GM21381 (cell line): ENCODE data around the gene ARHGEF40.

Source experiments
- ATAC-seq: cut with Tn5 transposase; IDR thresholded peaks from one replicate; pipeline ENCODE4 v1.9.1; 2021; ENCODE audit warnings: mild to moderate bottlenecking, moderate library complexity; ENCODE audit not compliant: unreplicated experiment

The ARHGEF40 gene

GRCh38 chr14:21078726-21079125 is 8.6 kb downstream of the ARHGEF40 start:
- ATAC-seq, result no peak

GRCh38 chr14:21081521-21082142 is 11.5 kb downstream of the ARHGEF40 start:
- ATAC-seq, result no peak

GRCh38 chr14:21083565-21084325 is 13.6 kb downstream of the ARHGEF40 start:
- ATAC-seq, result no peak

GRCh38 chr14:21084396-21084795 is 14.3 kb downstream of the ARHGEF40 start:
- no peak for ATAC-seq

- no peak for ATAC-seq
These were observed 15.1 kb downstream of the ARHGEF40 start for GRCh38 chr14:21084998-21085853.

DNA sequence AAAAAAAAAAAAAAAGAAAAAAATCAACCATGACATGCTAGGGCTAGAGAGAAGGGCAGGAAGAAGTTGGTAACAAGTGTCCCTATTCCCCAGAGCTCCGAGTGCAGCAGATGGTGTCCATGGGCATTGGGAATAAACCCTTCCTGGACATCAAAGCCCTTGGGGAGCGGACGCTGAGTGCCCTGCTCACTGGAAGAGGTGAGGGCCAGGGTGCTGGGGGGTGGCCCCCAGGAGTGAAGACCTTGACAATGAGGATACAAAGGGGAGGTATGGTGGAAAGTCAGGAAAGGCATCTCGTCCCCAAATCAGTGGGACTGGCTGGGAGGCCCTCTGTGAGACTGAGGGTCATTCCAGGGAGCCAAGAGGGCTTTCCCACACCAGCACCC is 16.8 kb downstream of the ARHGEF40 start:
- no peak for ATAC-seq

- no peak for ATAC-seq
These were observed 17.4 kb downstream of the ARHGEF40 start for GRCh38 chr14:21087294-21088091.

DNA sequence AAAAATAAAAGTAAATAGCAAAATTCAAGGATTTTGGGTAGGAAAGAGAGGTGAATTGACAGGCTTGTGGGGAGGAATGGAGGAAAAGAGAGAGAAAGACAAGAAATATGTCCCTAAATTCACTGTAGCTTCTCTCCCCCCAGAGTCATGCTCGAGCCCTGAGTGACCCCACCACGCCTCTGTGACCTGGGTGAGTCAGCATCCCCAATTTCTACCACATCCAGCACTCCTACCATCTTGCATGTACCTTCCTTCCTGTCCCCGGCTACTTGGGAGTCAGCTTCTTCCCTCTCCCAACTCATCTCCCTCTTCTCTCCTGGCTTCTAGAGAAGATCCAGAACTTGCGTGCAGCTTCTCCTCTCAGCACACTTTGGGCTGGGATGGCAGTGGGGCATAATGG is 18.6 kb downstream of the ARHGEF40 start:
- no peak for ATAC-seq

DNA sequence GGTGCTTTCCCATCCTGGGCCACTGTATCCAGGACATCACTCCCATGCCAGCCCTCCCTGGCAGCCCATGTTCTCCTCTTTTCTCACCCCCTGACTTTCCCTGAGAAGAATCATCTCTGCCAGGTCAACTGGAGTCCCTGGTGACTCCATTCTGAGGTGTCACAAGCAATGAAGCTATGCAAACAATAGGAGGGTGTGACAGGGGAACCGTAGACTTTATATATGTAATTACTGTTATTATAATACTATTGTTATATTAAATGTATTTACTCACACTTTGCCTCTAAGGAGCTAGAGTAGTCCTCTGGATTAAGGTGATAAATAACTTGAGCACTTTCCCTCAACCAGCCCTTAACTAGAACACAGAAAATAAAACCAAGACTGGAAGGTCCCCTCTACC is 19.2 kb downstream of the ARHGEF40 start:
- ATAC-seq, result no peak

DNA sequence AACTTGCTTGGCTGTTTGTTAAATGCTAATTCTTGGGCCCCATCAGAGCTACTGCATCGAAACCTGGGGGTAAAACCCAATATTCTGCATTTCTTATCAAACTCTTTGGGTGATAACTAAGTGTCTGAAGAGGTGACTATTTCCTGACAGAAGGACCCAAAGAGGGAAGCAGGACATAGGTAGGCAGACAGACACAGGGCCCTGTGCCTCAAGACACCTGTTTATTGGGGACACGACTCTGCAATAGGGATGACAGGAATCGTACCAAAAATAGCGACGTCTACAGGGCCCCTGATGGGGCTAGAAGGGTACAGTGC is 19.7 kb downstream of the ARHGEF40 start:
- no peak for ATAC-seq

DNA sequence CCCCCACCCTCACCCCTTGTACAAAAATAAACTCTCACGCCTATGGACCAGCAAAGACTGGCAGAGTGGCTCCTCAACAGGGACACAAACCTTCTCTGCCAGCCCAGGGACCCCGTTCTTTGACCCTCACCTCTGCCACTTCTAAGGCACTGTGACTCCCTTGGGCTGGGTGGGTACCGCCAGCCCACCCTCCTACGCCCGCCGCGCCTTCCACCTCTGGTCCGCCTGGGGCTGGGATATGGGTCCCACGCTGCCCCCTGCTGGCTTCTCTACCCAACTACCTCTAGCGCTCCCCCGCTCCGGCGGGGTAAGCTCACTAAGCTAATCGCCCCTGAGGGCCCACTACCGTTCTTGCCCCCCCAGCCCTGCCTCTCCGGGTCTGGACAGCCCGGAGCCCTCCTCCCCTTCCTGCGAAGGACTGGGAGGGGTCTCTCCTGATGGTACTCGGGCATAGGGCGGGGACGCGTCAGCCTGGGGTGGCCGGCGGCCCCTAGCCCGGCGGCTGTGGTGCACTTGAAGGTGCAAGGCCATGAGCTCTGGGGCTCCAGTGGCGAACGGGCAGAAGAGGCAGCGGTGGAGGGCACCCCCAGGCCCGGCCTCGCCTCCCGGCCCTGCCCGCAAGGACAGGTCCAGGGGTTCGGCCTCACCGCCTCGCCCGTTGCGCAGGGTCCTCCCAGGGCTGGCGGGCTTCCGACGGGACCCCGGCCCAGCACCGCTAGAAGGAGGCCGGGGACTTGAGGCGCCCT is 20.3 kb downstream of the ARHGEF40 start:
- no peak for ATAC-seq

GRCh38 chr14:21090940-21091663 is 21.0 kb downstream of the ARHGEF40 start:
- ATAC-seq, result no peak

GRCh38 chr14:21091821-21092272 is 21.7 kb downstream of the ARHGEF40 start:
- no peak for ATAC-seq

DNA sequence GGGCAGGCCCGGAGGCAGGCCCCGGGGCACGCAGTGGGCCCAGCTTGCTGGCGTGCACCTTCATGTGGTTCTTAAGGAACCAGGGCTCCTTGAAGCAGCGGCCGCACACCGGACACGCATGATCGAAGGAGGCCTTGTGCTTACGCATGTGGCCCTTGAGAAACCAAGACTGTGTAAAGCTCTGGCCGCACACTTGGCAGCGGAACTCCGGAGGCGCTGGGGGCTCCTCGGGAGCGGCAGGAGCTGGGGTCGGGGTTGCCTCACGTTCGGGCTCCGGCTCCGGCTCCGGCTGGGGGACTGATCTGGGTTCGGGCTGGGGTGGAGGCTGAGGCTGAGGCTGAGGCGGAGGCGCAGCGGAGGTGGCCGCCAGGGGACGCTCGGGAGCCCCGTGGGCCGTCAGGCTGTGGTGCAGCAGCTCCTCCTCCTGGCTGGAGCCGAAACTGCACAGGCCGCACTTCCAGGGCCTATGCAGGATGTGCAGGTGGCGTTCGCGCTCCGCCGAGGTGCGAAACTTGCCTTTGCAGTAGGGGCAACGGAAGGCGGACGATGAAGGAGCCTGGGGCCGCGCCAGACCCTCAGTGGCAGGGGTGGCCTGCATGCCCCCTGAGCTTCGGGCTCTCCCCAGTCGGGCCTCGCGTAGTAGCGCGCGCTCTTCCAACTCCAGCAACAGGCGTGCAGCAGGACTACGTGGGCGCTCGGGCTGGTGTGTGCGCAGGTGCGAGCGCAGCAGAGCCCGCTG is 22.3 kb downstream of the ARHGEF40 start:
- ATAC-seq, result peak; percentile 81

- ATAC-seq, result no peak
These were observed 22.9 kb downstream of the ARHGEF40 start for GRCh38 chr14:21093018-21093417.

DNA sequence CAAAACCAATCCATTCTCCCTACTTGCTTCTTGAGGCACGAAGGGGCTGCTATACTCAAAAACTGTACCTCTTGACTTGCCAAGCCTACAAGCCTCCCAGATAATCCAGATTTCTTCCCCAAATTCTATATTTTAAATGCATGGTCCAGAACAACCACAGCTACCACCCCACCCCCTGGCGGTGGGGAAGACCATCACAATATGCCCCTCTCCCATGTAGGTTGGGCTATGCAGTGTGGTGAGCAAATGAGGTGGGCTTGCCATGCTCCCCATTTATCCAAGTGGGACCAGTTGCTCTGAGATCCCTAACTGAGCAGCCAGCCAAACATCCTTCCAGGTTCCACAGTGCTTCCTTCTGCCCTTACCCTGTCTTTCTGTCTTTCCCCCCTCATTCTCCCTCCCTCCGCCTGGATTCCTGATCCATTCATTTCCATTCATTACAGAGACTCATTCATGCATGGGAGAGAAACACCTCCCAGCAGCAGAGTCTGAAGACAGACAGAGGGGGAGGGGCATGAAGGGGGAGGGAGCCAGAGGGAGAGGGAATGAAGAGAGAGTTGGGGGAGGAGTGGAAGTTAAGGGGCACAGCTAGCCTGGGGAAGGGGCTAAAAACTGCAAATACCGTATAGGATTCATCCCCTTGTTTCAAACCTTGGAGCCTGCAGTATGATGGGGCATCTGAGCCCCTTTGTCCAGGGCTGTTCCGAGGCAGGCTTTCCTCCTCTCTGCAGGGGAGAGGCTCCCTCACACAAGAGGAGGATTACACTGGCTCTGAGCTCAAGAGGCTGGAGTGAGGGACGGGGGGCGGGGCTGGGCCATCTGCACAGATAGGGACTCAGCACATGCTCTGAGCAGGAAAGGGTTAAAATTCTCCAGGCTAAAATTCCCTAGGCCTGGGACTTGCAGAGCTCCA is 23.9 kb downstream of the ARHGEF40 start:
- ATAC-seq, result no peak

DNA sequence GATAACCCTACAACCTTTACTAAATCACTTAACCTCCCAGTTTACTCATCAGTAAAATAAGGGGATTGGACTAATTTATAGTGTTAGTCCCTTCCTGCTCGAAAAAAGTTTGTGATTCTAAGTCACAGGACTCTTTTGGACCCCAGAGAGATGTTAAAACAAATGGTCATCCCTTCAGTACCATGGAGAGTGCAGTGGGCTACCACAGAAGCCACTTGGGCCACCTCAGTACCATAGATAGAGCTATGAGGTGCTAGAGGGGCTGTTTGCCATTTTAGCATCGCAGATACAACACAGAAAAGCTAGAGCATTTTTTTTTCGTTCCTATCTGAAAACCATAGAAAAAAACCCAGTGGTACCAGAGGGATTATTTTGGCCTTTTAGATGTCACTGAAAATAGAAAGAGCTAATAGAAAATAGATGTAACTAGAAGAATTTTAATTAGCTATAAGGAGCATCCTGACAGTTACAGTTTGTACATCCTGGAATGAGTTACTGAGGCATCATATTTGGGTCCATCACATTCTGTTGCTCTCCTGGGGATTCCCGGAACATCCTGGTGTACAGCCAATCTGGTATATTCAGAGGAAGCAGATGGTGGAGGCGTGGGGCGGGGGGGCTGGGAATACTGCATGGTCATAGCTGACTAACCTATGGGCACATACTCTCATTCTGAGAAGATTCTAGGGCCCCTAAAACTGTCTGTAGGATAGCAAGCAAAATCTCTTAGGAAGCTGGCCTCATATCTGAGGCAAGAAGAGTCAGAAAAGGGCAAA is 25.5 kb downstream of the ARHGEF40 start:
- no peak for ATAC-seq
